Pons (tissue), 1 donor: ENCODE results near the gene FKBP5.
"Not testable (repeated sequence)": the region's sequence is repeated elsewhere in the genome, so short reads cannot be mapped to it uniquely, and the experiment has no call there.

Source experiments
- DNase-seq: peaks from one replicate; pipeline ENCODE4 v3.0.0-alpha.2; 2016; ENCODE audit warnings: low spot score

The FKBP5 gene

DNA sequence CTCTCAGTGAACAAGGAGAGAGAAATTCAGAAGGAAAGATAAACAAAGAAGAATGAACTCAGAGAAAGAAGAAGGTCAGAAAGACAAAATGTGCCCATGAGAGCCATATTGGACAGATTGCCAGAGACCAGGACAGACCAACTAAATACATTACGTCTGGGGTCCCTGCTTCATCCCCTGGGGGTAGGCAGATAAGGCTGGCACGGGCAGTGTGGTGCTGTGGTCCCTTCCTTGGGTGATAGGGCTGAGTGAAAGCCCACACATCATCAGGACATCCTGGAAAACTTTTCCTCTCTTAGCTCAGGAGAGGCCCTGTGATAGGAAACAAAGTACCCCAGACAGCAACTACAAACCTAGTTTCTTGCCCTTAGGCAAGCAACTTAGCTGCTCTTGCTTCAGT lies 34.9 kb upstream of the FKBP5 start:
- no peak for DNase-seq

DNA sequence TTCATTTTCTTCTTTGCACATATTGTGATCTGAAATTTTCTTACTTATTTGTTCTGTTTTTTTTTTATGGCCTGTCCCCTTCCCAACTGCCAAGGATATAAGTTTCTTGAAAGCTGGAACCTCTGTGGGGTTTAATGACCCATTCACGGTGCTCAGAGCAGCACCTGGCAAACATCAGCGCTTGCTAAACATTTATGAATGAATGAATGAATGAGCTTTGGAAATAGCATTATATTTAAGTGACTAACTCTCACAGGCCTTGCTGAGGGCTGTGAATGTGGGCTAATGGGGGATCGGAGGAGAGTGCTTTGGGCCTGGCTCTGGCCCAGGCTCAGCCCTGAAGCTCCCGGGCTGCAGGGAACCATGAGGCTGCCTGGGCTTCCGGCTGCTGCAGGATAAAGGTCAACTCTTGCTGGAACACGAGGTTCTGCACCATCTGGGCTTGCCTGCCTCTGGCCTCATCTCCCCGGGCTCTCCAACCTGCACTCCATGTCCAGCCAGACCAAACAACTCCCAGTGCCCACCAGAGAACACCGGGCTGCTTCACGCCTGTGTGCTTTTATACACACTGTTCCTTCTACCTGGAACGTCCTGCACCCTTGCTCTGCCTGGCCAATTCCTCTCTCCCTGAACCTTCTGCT lies 33.5 kb upstream of the FKBP5 start:
- DNase-seq: no peak

DNA sequence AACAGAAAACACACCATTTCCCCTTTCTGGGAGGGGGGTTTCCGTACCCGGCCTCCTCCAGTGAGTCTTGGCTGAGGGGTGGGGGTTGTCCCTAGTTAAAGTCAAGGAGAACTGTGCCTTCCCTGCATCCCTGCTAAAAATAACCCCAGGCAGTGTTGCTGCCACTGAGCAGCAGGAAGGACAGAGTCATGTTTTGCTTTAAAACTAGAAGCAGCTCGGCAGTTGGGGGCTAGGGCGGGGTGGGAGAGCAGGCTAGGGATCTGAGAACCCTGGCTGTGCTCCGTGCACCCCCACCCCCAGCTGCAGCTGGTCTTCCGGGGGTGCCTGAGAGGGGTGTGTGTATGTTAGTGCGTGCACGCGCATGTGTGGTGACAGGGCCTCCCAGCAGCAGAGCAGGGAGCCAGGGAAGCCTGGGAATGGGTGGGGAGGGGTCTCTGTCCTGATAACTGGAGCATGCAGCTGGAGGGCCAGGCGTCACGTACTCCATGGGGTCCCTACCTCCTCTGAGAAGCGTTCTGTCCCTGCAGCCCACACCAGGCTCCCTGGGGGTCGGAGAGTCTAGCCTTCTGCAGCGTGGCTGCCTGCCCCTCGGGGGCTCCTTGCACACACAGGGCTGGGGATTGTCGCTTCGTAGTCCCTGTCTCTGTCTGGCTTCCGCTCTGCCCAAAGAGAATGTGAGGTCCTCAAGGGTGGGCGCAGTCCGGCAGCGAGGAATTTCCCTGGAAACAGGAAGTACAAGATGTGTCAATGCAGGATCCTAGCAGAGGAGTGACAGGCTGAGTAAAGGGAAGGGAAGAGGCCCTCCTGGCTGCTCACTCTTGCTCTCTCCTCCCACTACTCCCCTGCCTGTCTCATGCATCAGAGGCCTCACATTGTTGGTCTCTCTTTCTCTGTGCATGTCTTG lies 31.4 kb upstream of the FKBP5 start:
- DNase-seq: peak; percentile 81

DNA sequence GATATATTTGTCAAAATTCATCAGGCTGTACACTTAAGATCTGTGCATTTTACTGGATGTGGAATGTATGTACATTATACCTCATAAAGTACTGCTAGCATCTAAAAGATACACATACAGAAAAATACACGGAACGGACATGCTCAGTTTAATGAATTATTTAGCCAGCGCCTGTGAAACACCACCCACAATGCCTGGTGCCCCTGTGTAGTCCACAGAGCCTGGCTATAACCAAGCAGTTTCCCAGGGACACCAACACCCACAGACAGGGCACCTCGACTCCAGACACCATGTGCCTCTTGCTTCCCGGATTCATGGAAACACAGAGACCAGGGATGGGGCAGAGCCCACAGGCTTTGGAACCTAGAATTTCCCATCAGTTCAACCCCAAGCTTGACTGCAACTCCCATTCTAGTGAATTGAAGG lies 30.7 kb upstream of the FKBP5 start:
- no peak for DNase-seq

DNA sequence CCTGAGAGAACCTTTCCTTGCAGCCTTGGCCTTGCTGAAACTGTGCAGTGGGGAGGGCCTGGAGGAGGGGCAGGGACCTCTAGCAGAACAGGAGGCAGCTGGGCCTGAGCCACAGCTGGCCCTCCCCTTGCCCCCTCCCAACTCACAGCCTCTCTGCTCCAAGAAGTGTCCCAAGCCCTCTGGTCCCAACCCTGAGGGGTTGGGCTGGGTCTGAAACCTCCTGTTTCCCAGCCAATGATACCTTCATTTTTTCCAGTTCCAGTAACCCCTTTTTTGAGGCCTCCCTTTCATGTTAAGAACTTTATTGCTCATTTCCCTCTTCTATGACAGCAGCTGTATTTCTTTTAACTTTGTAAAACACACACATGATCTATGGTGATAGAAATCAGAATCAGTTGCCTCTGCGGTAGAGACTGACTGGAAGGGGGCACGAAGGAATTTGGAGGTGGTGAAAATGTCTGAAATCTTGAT lies 30.2 kb upstream of the FKBP5 start:
- no peak for DNase-seq

DNA sequence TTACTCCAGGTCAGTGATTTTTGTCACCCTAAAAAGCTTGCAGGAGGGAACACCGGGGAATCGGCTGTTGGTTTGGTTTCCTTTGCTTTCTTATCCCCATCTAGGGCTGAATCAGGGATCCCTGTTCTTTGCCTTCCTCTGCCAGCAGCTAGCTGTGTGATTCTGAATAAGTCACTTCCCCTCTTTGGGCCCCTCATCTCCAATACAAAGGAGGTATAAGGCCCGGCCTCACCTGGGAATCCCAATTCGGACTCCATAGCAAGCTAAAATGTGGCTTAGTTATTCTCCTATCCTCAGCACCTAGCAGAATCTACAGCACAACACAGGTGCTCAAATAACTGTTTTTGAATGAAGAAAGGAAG lies 29.6 kb upstream of the FKBP5 start:
- DNase-seq: no peak

DNA sequence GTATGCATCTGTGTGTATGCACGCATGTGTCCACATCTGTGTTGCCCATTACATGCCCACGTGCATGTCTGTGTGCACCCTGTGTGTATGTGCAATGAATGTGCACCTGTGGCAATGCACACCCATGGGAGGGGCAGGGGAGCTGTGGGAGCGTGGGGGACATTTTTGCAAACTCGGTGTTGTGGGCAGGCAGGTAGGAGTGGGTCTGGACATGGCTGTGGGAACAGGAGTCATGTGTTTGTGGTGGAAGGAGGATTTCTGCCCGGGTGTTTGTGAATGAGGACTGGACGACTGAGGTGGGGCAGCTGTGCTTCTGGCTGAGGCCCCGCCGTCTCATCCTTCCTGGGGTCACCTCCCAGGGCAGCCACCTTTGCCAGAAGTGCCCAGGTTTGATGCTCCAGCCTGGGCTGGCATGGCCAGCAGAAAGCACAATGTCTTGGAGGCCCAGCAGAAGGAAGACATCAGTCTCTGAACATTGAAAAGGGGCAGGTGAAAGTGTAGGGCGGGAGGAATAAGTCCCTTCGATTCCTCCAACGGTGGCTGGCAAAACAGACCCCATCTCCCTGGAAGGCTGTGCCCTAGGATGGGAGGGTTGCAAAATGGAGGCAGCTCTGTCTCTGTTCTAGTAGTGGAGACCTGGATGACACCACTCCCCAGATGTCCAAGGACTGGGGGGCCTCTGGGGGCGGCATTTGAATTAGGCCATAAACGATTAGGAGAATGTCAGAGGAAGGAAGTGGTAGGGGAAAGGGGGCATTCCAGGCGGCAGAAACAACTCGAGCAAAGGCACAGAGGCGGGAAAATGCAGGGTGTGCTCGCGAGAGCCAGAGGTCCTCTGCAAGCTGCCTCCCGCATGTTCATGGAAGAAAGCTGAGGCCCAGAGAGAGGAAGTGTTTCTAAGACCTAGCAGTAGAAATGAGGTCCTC lies 29.0 kb upstream of the FKBP5 start:
- no peak for DNase-seq

DNA sequence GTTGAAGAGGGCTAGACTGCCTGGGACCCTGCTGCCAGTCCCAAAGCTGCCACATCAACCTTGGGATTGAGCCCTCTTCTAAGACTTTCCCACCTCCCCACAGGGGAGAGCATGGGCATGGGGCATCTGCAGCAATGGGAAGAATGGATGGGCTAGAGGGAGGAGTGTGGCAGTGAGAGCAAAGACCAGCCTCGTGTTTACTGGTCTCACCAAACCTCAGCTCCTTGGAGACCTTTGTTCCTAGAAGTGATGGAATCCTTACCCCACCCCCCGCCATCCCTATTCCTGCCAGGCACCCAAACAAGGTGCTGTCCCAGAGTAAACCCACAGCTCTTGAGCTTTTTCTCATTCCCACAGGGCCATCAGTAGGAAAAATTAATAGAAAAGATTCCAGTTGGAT lies 28.1 kb upstream of the FKBP5 start:
- no peak for DNase-seq

DNA sequence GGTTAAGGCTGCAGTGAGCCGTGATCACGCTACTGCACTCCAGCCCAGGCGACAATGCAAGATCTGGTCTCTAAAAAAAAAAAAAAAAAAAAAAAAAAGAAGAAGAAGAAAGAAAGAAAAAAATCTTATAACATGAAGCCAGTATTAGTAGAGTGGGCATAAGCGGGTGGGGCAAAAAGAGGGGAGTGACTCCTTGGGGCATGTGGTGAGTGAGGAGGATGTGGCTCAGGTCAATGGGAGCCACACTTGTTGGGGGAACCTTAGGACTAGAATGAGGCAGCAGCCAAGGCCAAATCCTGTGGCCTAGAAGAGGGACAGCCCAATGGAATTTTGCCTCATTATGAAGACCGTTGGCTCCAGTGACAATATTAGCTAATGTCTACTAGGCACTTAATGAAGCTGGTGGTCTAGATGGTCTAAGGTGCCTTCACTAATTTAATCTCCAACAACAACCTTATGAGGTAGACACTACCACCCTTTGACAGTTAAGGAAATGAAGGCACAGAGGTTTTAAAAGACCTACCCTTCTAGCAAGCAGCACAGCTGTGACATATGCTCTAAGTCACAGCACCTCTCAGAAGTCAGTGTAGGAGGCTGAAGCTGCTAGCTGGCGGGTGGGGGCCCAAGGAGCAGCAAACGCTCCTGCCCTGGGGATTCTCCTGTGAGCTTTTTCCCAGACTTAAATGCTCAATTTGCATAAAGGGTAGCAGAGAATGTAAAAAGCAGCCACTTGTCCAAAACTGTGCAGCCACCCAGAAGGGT lies 24.5 kb upstream of the FKBP5 start:
- DNase-seq: no peak

DNA sequence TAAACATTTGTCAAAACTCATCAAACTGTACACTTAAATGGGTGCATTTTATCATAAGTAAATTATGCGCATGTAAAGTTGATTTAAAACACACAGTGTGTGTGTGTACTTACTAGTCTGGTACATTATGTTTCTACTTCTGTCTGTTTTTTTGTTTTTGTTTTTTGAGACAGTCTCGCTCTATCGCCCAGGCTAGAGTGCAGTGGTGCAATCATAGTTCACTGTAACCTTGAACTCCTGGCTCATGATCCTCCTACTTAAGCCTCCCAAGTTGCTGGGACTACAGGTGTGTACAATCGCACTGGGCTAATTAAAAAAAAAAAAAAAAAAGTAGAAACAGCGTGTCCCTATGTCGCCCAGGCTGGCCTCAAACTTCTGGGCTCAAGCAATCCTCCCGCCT lies 23.0 kb upstream of the FKBP5 start:
- DNase-seq: no peak

DNA sequence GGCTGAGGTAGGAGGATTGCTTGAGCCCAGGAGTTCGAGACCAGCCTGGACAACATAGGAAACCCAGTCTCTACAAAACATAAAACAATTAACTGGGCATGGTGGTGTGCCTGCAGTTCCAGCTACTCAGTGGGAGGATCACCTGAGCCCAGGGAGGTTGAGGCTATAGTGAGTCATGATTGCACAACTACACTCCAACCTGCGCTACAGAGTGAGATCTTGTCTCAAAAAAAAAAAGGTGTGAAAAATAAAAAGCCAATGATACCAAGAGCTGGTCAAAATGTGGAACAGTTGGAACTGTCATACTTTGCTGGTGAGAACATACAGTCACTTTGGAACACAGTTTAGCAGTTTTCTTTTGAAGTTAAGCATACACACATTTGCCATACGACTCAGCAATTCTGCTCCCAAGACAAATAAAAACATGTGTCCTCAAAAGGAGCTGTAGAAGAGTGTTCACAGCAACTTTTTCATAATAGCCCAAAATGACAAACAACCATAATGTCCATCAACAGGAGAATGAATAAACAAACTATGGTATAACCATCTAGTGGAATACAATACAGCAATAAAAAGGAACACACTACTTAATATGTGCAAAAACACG lies 21.6 kb upstream of the FKBP5 start:
- DNase-seq: no peak

DNA sequence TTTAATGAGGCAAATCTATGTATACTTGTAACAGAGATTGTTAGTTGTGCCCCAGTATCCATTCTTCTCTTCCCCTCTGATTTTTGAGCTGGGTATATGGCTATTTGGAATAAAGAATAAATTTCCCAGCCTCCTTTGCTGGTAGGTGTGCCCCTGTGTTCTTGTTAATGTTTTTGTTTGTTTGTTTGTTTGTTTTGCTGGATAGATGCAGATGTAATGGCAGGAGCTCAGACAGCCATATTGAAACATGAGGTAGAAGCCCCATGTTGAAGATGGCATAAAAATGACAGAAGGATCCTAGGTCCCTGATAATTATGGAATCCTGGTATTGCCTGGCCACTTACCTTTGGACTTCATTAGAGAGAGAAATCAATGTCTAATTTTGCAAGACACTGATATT lies 19.9 kb upstream of the FKBP5 start:
- no peak for DNase-seq

DNA sequence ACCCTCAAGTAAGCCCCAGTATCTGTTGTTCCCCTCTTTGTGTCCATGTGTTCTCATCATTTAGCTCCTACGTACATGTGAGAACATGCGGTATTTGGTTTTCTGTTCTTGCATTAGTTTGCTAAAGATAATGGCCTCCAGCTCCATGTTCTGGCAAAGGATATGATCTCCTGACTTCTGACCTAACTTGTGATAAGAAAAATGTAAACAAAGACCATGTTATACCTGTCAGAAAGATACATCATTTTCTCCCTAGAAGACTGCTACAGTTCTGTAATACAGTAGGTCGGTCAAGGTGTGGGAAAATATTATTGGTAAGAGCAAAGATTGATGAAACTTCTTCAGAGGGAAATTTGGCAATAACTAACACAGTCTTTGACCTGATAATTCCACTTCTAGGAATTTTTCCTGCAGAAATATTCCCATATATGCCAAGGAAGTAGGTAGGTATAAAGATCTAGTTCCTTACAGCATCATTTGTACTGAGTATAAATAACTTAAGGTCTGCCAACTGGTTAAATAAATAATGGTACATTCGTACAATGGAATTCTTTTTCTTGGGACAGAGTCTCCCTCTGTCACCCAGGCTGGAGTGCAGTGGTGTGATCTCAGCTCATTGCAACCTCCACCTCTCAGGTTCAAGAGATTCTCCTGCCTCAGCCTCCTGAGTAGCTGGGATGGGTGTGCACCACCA lies 19.1 kb upstream of the FKBP5 start:
- DNase-seq: no peak

DNA sequence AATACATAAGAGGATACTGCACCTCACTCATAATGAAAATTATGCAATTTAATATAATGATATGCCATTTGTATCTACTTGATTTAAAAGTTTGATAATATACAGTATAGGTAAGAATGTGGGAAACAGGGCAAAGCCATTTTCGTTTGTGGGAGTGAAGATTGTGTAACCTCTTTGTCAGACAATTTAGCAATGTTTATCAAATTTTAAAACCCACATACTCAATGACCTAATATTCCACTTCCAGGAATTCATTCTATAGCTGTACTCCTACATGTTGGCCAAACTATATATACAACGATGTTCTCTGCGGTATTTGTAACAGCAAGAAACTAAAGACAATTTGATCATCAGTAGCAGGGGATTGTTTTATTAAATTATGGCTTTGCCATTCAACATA lies 17.8 kb upstream of the FKBP5 start:
- DNase-seq: no peak

DNA sequence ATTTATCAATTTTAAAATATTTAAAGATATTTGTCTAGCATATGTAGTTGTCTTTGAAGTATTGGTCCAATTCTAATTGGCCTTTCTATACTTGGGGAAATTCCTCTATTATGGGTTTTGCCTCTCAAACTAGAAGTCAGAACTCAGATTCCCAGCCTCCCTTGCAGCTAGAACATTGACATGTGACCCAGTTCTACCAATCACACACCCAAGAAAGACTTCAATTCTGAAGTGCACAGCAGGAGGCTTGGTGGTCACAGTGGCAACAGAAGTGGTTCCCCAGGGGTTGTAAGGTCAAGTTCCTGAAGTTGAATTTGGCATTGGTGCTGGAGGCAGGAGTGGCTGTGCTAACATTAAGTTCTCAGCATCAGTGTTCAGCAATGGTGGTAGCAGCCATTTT lies 14.8 kb upstream of the FKBP5 start:
- DNase-seq: no peak

DNA sequence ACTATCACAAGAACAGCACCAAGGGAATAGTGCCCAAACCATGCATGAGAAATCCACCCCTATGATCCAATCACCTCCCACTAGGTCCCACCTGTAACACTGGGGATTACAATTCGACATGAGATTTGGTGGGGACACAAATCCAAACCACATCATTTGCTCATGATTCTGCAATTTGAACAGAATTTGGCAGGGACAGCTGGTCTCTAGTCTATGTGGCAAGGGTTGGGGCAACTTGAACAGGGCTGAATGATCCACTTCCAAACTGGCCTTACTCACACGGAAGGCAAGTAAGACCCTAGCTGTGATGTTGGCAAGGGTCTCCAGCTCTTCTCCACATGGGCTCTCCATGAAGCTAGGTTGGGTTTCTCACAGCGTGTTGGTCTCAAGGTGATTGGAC lies 10.1 kb upstream of the FKBP5 start:
- no peak for DNase-seq

DNA sequence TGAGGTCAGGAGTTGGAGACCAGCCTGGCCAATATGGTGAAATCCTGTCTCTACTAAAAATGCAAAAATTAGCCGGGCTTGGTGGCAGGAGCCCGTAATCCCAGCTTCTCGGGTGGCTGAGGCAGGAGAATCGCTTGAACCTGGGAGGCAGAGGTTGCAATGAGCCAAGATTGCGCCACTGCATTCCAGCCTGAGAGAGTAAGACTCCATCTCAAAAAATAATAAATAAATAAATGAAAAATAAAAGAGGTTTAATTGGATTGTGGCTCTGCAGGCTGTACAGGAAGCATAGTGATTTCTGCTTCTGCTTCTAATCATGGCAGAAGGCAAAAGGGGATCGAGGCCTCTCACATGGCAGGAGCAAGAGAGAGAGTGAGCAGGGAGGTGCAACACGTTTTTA lies 9.7 kb upstream of the FKBP5 start:
- DNase-seq: not testable (repeated sequence)

DNA sequence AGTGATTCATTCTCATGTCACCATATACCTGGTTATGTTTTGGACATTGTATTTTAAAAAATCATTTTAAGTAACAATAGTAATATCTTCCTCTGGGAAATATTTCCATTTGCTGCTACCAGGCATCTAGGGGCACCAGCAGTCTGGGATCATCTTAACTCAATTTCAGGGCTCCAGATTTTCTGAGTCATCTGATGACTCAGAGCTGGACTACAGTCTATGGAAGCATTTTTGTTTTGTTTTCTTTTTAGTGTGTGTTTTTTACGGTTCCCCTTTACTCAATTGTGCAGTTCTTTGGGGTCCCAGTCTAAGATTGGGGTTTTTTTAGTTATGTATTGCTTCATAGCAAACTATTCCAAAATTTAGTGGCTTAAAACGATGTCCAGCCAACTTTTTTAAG lies 5.7 kb upstream of the FKBP5 start:
- DNase-seq: no peak

DNA sequence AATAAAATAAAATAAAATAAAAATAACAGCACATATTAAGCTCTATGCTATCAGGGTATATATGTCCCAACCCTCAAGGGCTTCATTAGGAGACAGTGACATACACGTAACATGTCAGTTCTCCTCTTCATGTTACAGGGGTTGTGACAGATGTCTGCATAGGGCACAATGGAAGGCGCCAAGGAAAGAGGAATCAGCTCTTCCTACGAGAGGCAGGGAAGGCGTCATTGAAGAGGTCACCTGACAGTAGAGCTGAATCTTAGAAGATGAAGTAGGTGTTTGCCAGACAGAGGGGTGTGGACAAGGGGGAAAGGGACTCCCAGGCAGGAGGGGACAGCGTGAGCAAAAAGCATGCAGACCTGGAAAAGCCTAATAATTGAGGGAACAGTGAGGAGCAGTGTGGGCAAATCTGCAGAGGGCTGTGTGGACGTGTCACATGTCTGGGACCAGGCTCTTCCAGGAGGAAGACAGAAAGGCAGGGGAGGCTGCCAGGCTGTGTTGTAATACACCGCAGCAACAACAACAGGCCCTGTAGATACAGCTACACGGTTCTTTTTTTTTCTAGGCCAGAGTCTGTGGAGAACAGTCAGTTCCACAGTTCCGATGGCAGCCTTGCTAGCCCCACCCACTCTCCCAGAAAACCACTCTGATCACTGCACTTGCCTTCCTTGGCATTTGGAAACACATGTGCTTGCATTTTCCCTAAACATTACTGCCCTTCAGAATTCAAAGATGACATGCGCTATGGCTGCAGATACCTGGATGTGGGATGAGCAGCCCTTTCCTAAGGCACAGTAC lies 2.5 kb upstream of the FKBP5 start:
- DNase-seq: peak; percentile 64

DNA sequence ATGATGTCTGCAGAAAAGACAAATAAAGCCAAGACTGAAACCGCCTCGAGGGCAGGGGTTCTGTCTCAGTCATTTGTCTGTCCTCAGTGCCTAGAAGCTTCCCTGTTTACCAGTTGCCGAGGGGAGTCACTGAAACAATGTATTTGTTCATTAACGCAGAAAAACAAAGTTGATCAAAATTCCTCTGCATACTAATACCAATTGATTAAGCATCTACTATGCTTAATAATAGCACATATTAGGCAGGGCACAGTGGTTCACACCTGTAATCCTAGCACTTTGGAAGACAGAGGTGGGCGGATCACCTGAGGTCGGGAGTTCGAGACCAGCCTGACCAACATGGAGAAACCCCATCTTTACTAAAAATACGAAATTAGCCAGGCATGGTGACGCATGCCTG lies 1.8 kb upstream of the FKBP5 start:
- no peak for DNase-seq
